Embryonic facial prominence (tissue), 1 donor: ENCODE measurements around the gene MFGE8.
"Not testable (repeated sequence)": the region's sequence is repeated elsewhere in the genome, so short reads cannot be mapped to it uniquely, and the experiment has no call there.

Source experiments
- DNase-seq: peaks from one replicate; pipeline ENCODE4 v3.0.0-alpha.2; 2016; ENCODE audit errors: extremely low spot score

Gene MFGE8, protein sequence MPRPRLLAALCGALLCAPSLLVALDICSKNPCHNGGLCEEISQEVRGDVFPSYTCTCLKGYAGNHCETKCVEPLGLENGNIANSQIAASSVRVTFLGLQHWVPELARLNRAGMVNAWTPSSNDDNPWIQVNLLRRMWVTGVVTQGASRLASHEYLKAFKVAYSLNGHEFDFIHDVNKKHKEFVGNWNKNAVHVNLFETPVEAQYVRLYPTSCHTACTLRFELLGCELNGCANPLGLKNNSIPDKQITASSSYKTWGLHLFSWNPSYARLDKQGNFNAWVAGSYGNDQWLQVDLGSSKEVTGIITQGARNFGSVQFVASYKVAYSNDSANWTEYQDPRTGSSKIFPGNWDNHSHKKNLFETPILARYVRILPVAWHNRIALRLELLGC

GRCh38 chr15:88913017-88913849 is at the start of gene MFGE8:
MFGE8 (minus strand) TSS chr15:88913379; CDS start chr15:88913319, 60 bp downstream.
- no peak for DNase-seq

DNA sequence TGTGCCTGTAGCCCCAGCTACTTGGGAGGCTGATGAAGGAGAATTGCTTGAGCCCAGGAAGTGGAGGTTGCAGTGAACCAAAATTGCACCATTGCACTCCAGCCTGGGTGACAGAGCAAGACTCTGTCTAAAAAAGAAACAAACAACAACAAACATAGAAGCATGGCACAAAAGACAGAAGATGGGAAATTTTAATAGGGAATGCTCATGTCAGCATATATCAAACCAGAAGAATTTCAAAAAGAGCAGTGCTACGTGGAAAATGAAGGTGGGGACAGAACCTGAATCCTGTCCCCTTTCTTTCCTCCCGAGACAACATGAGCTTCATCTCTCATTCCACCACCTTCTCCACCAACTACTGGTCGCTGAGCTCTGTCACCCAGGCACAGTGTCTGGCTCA is 46.3 kb upstream of the MFGE8 start:
- no peak for DNase-seq

DNA sequence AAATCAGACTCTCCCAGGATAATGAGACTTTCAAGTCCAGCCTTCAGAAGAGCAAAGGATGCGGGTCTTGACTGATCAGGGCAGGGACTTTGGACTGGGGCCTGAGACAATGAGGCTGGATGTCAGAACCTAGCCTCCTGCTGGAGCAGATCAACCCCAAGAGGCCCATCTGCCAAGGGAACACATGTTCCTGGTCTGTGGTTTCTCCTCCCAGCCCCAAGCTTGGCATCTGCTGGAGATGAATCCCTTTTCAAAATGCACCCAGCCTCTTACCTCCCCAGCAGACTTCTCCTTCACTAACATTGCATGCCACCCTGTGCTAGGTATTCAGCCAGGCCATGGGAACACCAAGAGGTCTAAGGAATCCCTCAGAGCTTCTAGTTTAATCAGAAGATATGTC is 43.7 kb upstream of the MFGE8 start:
- DNase-seq = no peak

GRCh38 chr15:88956263-88956662 is 43.1 kb upstream of the MFGE8 start:
- DNase-seq = no peak

GRCh38 chr15:88954431-88955277 is 41.5 kb upstream of the MFGE8 start:
- no peak for DNase-seq

DNA sequence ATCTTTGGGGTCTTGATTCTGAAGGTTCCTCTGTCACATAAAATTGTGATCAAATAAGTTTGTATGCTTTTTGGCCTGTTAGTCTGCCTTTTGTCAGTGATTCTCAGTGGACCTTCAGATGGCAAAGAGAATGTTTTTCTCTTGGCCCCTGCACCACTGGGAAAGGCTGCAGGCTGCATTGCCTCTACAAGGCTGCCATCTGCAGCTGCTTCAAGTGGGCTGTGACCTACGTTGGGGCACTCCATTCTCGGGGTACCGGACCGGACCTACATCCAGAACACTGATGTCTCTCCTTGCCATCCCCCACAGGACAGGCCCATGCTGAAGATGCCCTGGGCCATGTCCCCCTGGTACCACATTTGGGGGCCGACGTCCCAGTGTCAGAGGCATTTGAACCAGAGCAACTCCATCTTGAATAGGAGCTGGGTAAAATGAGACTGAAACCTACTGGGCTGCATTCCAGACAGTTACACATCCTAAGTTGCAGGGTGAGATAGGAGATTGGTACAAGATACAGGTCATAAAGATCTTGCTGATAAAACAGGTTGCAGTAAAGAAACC is 37.5 kb upstream of the MFGE8 start:
- no peak for DNase-seq

GRCh38 chr15:88949734-88950400 is 36.7 kb upstream of the MFGE8 start:
- DNase-seq = no peak

DNA sequence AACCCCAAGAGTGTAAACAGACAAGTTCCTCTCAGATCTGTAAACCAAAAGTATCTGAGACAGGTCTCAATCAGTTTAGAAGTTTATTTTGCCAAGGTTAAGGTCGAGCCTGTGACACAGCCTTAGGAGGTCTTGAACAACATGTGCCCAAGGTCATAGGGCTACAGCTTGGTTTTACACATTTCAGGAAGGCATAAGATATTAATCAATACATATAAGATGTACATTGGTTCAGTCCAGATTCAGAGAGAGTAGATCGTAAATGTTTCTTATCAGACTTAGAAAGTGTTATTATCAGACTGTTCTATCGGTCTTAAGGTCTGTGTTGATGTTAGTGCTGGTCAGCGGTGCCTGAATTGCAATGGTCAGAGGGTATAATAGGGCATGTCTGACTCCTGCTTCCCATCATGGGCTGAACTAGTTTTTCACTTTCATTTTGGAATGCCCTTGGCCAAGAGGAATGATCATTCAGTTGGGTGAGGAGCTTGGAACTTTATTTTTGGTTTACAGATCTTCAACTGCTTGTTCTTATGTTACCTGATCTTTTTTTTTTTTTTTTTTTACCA is 27.0 kb upstream of the MFGE8 start:
- no peak for DNase-seq

DNA sequence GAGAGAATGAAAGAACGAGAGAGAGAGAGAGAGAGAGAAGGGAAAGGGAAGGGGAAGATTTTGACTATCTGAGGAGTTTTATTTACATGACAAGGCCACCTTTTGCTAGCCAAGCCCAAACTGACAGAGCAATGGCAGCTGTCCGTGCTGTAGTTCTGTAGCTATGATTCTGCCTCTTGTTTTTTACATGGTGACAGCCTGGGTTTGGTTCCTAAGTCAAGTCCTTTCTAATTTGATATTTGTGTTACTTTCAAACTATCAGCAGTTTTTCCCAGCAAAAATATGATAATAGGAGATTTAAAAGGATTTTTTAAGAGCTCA is 26.3 kb upstream of the MFGE8 start:
- DNase-seq = no peak

GRCh38 chr15:88938802-88939485 is 25.8 kb upstream of the MFGE8 start:
- no peak for DNase-seq

- DNase-seq = not testable (repeated sequence)
Observed at GRCh38 chr15:88934449-88934848, 21.3 kb upstream of the MFGE8 start.

- DNase-seq = no peak
Observed at GRCh38 chr15:88932875-88933330, 19.7 kb upstream of the MFGE8 start.

DNA sequence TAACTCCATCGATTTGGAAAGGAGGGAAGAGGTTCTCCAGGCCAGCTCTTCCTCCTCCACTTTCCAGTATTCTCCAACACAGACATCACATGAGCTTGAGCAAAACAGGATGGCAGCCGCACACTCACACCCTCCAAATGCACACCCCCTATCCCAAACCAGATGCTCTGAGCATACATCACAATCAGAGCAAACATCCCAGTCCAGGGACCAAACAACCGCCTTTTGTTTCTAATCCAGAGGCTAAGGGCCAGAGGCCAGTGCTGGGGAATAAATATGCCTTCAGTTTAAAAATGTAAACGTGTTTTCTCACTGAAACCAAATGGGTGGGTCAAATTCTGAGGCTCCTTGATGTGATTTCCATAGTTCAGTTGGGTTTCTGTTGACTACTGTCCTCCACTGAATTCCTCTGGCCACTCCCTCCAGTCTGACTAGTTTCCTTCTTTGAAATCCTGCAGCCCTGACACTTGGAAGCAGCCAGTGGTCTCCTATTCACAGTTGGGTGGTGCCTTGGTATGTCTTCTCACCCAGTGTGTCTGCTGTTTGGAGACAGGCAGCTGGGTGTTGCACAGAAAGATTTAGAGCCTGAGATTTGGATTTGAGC is 19.2 kb upstream of the MFGE8 start:
- no peak for DNase-seq

GRCh38 chr15:88930579-88930978 is 17.4 kb upstream of the MFGE8 start:
- DNase-seq = no peak

DNA sequence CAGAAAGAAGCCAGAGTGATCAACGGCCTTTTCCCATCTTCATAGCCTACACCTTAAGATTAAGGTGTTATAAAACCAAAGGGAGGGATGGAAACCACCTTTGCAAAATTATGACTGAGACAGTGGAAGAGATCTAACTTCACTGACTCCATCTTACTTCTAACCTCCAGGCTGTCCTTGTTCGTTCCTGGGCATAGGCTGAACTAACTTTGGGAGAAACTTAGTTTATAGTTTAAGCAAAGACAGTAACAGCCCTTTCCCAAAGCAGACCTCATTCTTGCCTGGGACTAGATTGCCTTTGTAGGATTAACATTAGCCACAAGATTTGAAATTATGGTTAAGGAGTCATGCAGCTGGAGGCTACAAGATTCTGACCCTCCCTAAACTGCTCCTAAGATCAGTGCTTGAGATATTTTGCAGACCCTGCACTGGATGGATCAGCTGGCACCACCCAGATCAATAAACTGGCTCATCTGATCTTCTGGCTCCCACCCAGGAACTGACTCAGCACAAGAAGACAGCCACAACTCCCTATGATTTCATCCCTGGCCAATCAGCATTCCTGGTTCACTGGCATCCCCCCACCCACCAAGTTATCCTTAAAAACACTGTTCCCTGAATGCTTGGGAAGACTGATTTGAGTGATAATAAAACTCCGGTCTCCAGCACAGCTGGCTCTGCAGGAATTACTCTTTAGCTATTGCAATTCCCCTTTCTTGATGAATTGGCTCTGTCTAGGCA is 16.3 kb upstream of the MFGE8 start:
- DNase-seq = not testable (repeated sequence)

DNA sequence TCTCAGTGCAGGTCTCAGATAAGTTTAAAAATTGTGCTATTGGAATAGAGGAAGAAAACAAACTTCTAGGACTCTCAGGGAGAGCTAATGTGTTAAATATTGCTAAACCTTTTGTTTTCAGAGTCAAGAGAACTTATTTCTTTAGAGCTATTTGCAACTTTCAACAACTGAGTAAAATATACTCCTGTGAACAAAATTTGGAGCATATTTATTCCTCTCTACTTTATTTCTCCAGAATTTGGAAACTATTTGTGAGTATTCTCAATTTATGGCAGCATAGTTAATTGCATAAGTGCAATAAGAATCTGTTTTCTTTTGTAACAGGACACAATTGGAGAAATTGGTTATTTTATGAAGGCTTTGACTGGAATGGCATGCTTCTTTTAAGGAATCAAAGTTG is 15.0 kb upstream of the MFGE8 start:
- DNase-seq = not testable (repeated sequence)

DNA sequence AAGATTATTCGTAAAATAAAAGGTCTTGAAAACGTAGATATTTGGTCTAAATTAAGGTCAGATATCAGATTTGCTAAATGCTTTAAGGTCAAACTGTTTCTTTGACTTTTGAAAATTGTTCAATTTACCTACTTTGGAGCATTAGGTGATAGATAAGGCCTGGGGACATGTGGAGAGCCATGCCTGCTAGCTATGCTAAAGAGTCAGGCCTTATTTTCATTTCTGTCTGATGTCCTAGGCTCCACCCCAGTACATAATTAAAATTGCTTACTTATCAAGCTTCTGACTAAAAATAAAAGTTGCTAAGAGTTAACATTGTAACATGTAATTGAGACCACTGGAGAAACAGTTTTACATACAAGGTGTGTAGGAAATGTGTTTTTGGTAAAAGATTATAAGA is 12.5 kb upstream of the MFGE8 start:
- not testable (repeated sequence) for DNase-seq

DNA sequence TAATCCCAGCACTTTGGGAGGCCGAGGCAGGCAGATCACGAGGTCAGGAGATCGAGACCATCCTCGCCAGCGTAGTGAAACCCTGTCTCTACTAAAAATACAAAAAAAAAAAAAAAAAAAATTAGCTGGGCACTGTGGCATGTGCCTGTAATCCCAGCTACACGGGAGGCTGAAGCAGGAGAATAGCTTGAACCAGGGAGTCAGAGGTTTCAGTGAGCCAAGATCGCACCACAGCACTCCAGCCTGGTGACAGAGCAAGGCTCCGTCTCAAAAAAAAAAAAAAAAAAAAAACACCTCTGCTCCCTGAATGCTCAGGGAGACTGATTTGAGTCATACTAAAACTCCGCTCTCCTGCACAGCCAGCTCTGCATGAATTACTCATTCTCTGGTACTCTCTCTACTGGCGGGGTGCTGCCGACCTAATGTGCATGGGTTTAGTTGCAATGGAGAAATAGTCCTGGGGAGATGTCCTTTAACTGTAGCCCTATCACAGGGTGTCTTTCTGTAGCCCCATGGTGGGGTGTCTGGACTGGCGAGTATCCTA is 7.8 kb upstream of the MFGE8 start:
- not testable (repeated sequence) for DNase-seq
